HL-60 (cell line): ENCODE data around the gene AFG3L2.

Experiments used
- DNase-seq, 2 experiments: peaks; one replicate each; pipeline ENCODE4 v3.0.0-alpha.2; 2010 to 2020; ENCODE audit warnings: low read depth in 1 of 2, low spot score in 1 of 2
- H3K27ac ChIP-seq: fragments of 250-450 bp; sonication (Bioruptor Pico); replicated peaks from 2 replicates; pipeline ENCODE4 v1.5.1; 2020; ENCODE audit warnings: mild to moderate bottlenecking, moderate library complexity
- H3K27me3 ChIP-seq: fragments of 250-450 bp; sonication (Bioruptor Pico); 2 replicates; pipeline ENCODE4 v1.5.1; 2021; ENCODE audit warnings: mild to moderate bottlenecking, moderate library complexity; ENCODE audit not compliant: insufficient read depth, poor library complexity, severe bottlenecking
- H3K4me3 ChIP-seq: replicated peaks from 2 replicates; pipeline ENCODE4 v1.5.1; 2011; ENCODE audit warnings: mild to moderate bottlenecking, control low read depth, low read length; ENCODE audit not compliant: insufficient read depth
- CTCF ChIP-seq: IDR thresholded peaks from one replicate; pipeline ENCODE4 v1.5.1; 2011; ENCODE audit warnings: low read length, control low read depth, inconsistent platforms; ENCODE audit not compliant: insufficient read depth
- GABPA ChIP-seq: IDR thresholded peaks from 2 replicates; pipeline ENCODE4 v1.6.1; 2012; ENCODE audit warnings: low read depth
- POLR2AphosphoS5 ChIP-seq: IDR thresholded peaks from 2 replicates; pipeline ENCODE4 v1.6.1; 2012; ENCODE audit warnings: low read depth
- REST ChIP-seq: IDR thresholded peaks from 2 replicates; pipeline ENCODE4 v1.6.1; 2012; ENCODE audit warnings: low read depth; ENCODE audit not compliant: insufficient replicate concordance
- SPI1 ChIP-seq: IDR thresholded peaks from 2 replicates; pipeline ENCODE4 v1.6.1; 2012; ENCODE audit warnings: low read depth, mild to moderate bottlenecking, borderline replicate concordance

The AFG3L2 gene

GRCh38 chr18:12423393-12423792 is 46.4 kb upstream of the AFG3L2 start:
- DNase-seq = no peak
- no peak overlapping the region for H3K4me3 ChIP-seq
- TF ChIP-seq SPI1 (no peak), CTCF (no peak), GABPA (no peak), REST (no peak), POLR2AphosphoS5 (no peak)

GRCh38 chr18:12422936-12423335 is 45.9 kb upstream of the AFG3L2 start:
- Histone ChIP-seq H3K27me3 (peaks cover 31% of the 10 kb centered on the region), H3K27ac (no peak overlapping the region), H3K4me3 (no peak overlapping the region)
- no peak for TF ChIP-seq POLR2AphosphoS5
- no peak for TF ChIP-seq GABPA
- peak; percentile 28 for TF ChIP-seq CTCF
- DNase-seq = peak in 1 of 2 experiments; percentile 31

More at GRCh38 chr18:12423393-12423792, 46.4 kb upstream of the AFG3L2 start:
- H3K27ac ChIP-seq = no peak overlapping the region
- peaks cover 31% of the 10 kb centered on the region for H3K27me3 ChIP-seq

GRCh38 chr18:12421732-12422131 is 44.7 kb upstream of the AFG3L2 start:
- Histone ChIP-seq H3K27me3 (peaks cover 39% of the 10 kb centered on the region), H3K27ac (no peak overlapping the region), H3K4me3 (no peak overlapping the region)
- TF ChIP-seq GABPA (no peak), REST (no peak), CTCF (no peak), POLR2AphosphoS5 (no peak), SPI1 (no peak)
- DNase-seq = no peak

- no peak for DNase-seq
- Histone ChIP-seq H3K27me3 (peaks cover 39% of the 10 kb centered on the region), H3K27ac (no peak overlapping the region), H3K4me3 (no peak overlapping the region)
- no peak for TF ChIP-seq REST
- TF ChIP-seq GABPA = no peak
- TF ChIP-seq CTCF = no peak
- no peak for TF ChIP-seq POLR2AphosphoS5
- no peak for TF ChIP-seq SPI1
Measured at GRCh38 chr18:12420821-12421421, 43.9 kb upstream of the AFG3L2 start.
